Activated CD4-positive, alpha-beta T cell treated with anti-CD3 and anti-CD28 coated beads for 4 hours (primary cell): Measurements from ENCODE around the gene CCDC97.
"Not testable (repeated sequence)": the region's sequence is repeated elsewhere in the genome, so short reads cannot be mapped to it uniquely, and the experiment has no call there.

Experiments
- DNase-seq, 2 donors: peaks; one replicate each; pipeline ENCODE4 v3.0.0-alpha.2; 2020

The CCDC97 gene

GRCh38 chr19:41310033-41310831 lies at the start of gene CCDC97:
CCDC97 (plus strand) TSS chr19:41310172; CDS start chr19:41310311, 139 bp downstream.
- DNase-seq: peak; percentile 88 to 90

GRCh38 chr19:41261474-41262190 lies 48.3 kb upstream of the CCDC97 start:
- DNase-seq: no peak

- DNase-seq: peak; percentile 65 to 79
Observed at GRCh38 chr19:41263042-41263849, 46.7 kb upstream of the CCDC97 start.

GRCh38 chr19:41263850-41264580 lies 46.0 kb upstream of the CCDC97 start, which contains the start of gene HNRNPUL1:
HNRNPUL1 (plus strand) TSS chr19:41264372; CDS start chr19:41264504, 132 bp downstream.
- peak; percentile 98 to 99 for DNase-seq

- DNase-seq: peak; percentile 49 to 58
Observed at GRCh38 chr19:41264581-41265394, 45.2 kb upstream of the CCDC97 start.

- DNase-seq: no peak
Observed at GRCh38 chr19:41265395-41266153, 44.4 kb upstream of the CCDC97 start.

GRCh38 chr19:41269055-41269454 lies 40.9 kb upstream of the CCDC97 start:
- DNase-seq: no peak

- DNase-seq: no peak
Observed at GRCh38 chr19:41269571-41269970, 40.4 kb upstream of the CCDC97 start.

GRCh38 chr19:41273076-41273475 lies 36.9 kb upstream of the CCDC97 start:
- no peak for DNase-seq

GRCh38 chr19:41274802-41275201 lies 35.2 kb upstream of the CCDC97 start:
- no peak for DNase-seq

- DNase-seq: no peak
Observed at GRCh38 chr19:41276231-41276630, 33.7 kb upstream of the CCDC97 start.

GRCh38 chr19:41278478-41278877 lies 31.5 kb upstream of the CCDC97 start:
- DNase-seq: no peak

GRCh38 chr19:41288673-41289530 lies 21.1 kb upstream of the CCDC97 start:
- no peak for DNase-seq

GRCh38 chr19:41289814-41290213 lies 20.2 kb upstream of the CCDC97 start:
- DNase-seq: not testable (repeated sequence)

- DNase-seq: no peak
Observed at GRCh38 chr19:41294393-41294792, 15.6 kb upstream of the CCDC97 start.

- DNase-seq: no peak
Observed at GRCh38 chr19:41295499-41295898, 14.5 kb upstream of the CCDC97 start.

GRCh38 chr19:41296433-41296871 lies 13.5 kb upstream of the CCDC97 start:
- DNase-seq: no peak

GRCh38 chr19:41297628-41298347 lies 12.2 kb upstream of the CCDC97 start:
- DNase-seq: no peak
